ENCODE data around the gene FGFRL1.

GRCh38 chr4:1075225-1075624, 63.8 kb downstream of the FGFRL1 start:
- TF ChIP-seq E2F6 (IDR thresholded peaks at IDR 0.05; ENCODE audit: borderline replicate concordance, low read depth) (no peak), CTCF (IDR thresholded peaks at IDR 0.05) (no peak), REST (IDR thresholded peaks at IDR 0.05) (no peak), ELK1 (IDR thresholded peaks at IDR 0.05; ENCODE audit: low read depth, low read length) (no peak)
